ENCODE data around the gene SPP1.

SPP1 gene

GRCh38 chr4:87941537-87942392, 33.7 kb upstream of the SPP1 start:
- Mint-ChIP-seq H3K4me3 (no peak overlapping the region), H3K27ac (no peak overlapping the region), H3K9me3 (no peaks in the 10 kb centered on the region), H3K27me3 (ENCODE audit: low read depth) (peaks cover 9% of the 10 kb centered on the region), H3K4me1 (no peaks in the 10 kb centered on the region), H3K36me3 (ENCODE audit: low read depth) (no peaks in the 10 kb centered on the region)
- TF ChIP-seq CTCF (IDR thresholded peaks at IDR 0.05; ENCODE audit: unreplicated experiment in 3 of 3): no peak

GRCh38 chr4:87943660-87944149, 31.8 kb upstream of the SPP1 start:
- Mint-ChIP-seq H3K36me3 (ENCODE audit: low read depth) (no peaks in the 10 kb centered on the region), H3K4me1 (no peaks in the 10 kb centered on the region)

GRCh38 chr4:87944967-87945366, 30.5 kb upstream of the SPP1 start:
- H3K4me3 Mint-ChIP-seq: no peak overlapping the region
- H3K4me1 Mint-ChIP-seq: peaks cover 3% of the 10 kb centered on the region
- H3K27ac Mint-ChIP-seq: no peak overlapping the region
- H3K9me3 Mint-ChIP-seq: no peaks in the 10 kb centered on the region
- H3K27me3 Mint-ChIP-seq (ENCODE audit: low read depth): peaks cover 12% of the 10 kb centered on the region
- H3K36me3 Mint-ChIP-seq (ENCODE audit: low read depth): no peaks in the 10 kb centered on the region
- no peak for TF ChIP-seq CTCF (IDR thresholded peaks at IDR 0.05; ENCODE audit: unreplicated experiment in 3 of 3)

More at GRCh38 chr4:87943660-87944149, 31.8 kb upstream of the SPP1 start:
- Mint-ChIP-seq H3K27ac (no peak overlapping the region), H3K9me3 (no peaks in the 10 kb centered on the region), H3K27me3 (ENCODE audit: low read depth) (peaks cover 12% of the 10 kb centered on the region), H3K4me3 (no peak overlapping the region)
- no peak for TF ChIP-seq CTCF (IDR thresholded peaks at IDR 0.05; ENCODE audit: unreplicated experiment in 3 of 3)

- H3K36me3 Mint-ChIP-seq (ENCODE audit: low read depth): no peaks in the 10 kb centered on the region
- no peak for TF ChIP-seq CTCF (IDR thresholded peaks at IDR 0.05; ENCODE audit: unreplicated experiment in 3 of 3)
- H3K9me3 Mint-ChIP-seq: no peaks in the 10 kb centered on the region
- H3K4me3 Mint-ChIP-seq: no peak overlapping the region
- H3K27ac Mint-ChIP-seq: no peak overlapping the region
- H3K4me1 Mint-ChIP-seq: peaks cover 12% of the 10 kb centered on the region
- H3K27me3 Mint-ChIP-seq (ENCODE audit: low read depth): peaks cover 9% of the 10 kb centered on the region
Observed at GRCh38 chr4:87946766-87947165, 28.7 kb upstream of the SPP1 start.

GRCh38 chr4:87947381-87948160, 27.9 kb upstream of the SPP1 start:
- no peak for TF ChIP-seq CTCF (IDR thresholded peaks at IDR 0.05; ENCODE audit: unreplicated experiment in 3 of 3)
- no peak overlapping the region for H3K27ac Mint-ChIP-seq
- H3K27me3 Mint-ChIP-seq (ENCODE audit: low read depth): peaks cover 15% of the 10 kb centered on the region
- no peaks in the 10 kb centered on the region for H3K36me3 Mint-ChIP-seq (ENCODE audit: low read depth)
- H3K4me1 Mint-ChIP-seq: peaks cover 12% of the 10 kb centered on the region
- H3K4me3 Mint-ChIP-seq: no peak overlapping the region
- no peaks in the 10 kb centered on the region for H3K9me3 Mint-ChIP-seq

Data from nephron (organoid).